Suppressor macrophage treated with lipopolysaccharide for 4 hours (primary cell): Measurements from ENCODE around the gene KRT80.

Source experiments
- DNase-seq: peaks from one replicate; pipeline ENCODE4 v3.0.0-alpha.2; 2020

The KRT80 gene

DNA sequence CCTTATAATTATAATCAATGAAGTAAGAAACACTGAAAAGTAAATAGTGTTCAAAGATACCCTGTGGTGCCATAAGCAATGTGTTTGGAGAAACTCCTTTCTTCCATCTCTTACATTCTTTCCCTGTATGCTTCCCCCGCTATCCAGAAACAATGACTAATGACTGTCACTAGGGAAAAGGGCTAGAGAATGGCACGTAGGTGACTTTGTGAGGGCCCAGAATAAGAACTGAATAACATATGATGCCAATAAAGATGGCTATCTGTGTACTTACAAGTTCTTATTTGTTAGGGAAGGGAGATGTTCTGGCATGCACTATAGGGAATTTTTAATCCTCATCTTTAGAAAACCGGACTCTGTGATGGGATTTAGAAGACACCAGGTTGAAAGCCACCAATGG is 36.6 kb upstream of the KRT80 start:
- no peak for DNase-seq

DNA sequence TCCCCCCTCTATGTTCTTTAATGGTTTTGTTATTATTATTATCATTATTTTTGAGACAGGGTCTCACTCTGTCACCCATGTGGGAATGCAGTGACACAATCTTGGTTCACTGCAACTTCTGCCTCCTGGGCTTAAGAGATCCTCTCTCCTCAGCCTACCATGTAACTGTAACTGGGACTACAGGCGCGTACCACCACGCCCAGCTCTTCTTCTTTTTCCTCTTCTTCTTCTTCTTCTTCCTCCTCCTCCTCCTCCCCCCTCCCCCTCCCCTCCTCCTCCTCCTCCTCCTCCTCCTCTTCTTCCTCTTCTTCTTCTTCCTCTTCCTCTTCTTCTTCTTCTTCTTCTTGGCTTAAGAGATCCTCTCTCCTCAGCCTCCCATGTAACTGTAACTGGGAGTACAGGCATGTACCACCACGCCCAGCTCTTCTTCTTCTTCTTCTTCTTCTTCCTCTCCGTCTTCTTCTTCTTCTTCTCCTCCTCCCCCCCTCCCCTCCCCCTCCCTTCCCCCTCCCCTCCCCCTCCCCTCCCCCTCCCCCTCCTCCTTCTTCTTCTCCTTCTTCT is 35.9 kb upstream of the KRT80 start:
- no peak for DNase-seq

DNA sequence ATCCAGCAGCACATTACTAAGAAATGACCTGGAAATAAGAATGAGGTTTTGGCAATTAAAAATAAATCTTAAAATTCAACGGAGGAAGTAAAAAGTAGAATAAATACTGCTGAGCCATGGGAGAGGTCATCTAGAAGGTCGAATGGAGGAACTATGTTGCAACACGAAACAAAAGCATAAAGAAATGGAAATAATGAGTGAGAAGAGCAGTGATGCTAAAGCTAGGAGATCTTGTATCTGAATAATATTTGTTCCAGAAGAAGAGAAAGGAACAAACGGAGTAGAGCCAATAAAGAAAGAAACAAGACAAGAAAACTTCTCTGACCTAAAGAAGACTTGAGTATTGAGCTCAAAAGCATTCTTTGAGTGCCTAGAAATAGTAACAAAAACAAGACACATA is 34.6 kb upstream of the KRT80 start:
- DNase-seq: peak; percentile 25

DNA sequence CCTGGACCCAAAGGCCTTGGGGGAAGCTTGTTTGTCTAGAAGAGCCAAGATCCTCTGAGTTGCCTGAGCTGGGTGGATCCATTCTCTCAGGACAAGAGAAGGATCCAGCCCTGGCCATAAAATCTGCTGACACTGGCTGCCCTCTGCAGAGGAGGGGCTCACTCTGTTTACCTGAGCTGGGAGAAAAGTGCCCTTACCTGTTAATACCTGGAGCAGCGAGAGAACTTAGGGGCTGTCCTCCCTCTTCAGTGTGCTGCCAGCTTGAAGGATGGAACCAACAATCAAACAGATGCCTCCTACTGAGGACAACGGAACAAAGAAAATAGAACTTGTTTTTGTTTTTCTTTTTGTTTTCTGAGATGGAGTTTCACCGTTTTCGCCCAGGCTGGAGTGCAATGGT is 33.9 kb upstream of the KRT80 start:
- DNase-seq: no peak

DNA sequence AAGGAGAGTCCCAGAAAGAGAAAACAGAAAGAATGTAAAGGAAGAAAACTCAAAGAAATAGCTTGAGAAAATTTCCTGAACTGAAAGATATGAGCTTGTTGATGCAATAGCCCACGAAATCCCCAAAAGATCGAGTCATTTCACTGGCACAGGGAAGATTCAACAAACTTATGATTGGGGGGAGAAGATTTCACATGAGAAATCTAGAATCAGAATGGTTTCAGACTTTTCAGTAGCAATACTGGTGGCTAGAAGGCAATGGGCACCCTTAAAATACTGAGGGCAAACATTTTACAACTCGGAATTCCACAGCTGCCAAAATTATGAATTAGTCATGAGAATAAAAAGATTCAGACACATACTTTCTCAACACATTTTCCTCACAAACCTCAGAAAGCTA is 32.3 kb upstream of the KRT80 start:
- peak; percentile 49 for DNase-seq

DNA sequence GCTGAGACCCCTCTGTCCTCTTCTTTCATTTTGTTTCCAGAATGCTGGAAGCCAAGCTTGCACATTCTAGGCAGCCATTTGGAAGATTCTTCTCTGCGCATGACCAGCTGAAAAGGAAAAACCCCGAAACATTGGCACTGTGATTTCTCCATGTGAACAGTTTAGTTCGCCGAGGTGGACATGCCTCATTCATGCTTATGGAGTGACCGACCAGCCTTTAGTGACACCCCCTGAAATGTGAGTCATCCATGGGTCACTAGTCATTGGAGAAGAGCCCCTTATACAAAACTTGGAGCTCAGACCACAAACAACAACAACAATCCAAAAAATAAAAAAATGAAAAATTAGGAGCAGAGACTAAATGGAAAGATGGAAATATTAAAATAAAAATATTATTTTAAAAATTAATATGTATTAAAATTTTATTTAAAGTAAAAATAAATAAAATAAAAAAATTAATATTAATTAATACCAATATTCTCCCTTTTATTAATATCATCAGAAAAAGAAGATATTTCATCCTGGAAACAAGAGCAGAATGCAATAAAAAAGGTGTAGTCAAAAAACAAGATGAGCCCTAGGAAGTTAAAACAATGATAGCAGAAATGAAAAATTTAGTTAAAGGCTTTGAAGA is 31.7 kb upstream of the KRT80 start:
- peak; percentile 37 for DNase-seq

DNA sequence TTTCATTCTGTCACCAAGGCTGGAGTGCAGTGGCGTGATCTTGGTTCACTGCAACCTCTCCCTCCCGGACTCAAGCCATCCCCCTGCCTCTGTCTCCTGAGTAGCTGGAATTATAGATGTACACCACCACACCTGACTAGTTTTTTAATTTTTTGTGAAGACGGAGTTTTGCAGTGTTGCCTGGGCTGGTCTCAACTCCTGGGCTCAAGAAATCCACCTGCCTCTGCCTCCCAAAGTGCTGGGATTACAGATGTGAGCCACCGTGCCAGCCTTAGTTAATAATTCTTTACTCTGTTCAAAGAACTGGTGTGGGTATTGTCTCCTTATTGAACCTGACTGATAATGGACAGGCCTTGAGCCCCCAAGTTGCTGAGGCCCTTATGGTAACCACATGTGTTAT is 30.9 kb upstream of the KRT80 start:
- no peak for DNase-seq

DNA sequence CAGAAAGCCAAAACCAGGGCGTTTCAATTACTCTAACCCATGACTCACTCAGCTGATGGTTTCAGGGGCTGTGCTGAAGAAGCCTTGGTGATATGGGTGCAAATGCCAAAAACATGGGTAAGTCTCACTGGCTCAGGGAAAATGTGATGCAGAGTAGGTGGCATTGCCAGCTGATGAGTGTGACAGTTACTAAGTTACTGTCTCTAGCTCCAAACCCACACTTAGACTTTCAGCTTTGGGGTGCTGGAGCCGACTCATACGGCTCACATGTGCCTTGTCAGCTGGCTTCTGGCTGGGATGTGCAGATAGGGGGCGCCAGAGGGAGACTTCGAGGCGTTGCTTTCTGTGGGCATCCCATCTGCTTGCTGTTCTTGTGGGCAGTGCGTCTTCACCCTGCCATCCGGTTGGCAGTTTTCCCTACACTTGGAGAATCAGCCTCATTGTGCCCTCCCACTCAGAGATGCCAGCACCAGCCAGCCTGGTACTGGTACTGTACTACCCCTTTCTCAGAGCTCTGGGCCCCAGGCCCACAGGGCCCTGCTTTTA is 30.2 kb upstream of the KRT80 start:
- DNase-seq: peak; percentile 68

DNA sequence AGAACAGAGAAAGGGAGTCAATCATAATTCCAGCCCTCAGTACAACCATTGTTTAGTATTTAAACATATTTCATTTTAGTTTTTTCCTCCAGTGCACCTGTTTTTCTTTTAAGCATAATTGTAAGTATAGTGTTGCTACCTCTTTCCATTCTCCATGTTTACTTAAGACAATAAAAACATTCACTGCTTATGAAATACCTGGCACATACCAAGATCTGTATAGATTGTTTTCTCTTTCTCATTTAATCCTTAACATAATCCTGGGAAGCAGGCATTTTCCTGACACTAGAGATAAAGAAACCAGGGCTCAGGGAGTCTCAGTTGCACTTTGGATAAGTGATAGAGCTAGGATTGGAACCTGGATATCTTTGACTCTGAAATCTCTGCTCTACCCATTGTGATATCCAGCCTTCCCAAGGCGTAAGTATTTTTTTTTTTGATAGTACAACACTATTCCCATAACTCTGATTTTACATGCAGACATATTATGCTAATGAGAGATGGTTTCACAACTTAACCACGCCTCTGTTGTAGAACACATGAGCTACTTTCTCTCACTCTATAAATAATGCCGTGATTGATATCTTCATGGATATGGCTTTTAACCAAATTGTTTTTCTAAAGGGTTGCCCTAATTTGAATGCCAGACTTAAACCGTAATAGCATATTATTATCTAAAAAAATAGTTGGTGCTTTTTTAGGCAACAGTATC is 29.4 kb upstream of the KRT80 start:
- no peak for DNase-seq

DNA sequence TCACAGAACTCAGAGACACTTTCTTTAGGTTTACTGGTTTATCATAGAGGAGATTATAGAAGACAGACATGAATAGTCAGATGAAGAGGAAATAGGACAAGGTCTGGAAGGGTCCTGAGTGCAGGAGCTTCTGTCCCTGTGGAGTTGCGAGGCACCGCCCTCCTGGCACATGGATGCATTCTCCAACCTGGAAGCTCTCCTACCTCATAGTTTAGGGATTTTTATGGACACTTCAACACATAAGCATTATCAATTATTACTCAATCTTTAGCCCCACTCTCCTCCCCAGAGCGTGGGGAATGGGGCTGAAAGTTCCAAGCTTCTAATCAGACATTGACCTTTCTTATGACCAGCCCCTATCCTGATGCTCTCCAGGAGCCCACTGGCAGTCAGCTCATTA is 28.7 kb upstream of the KRT80 start:
- no peak for DNase-seq

DNA sequence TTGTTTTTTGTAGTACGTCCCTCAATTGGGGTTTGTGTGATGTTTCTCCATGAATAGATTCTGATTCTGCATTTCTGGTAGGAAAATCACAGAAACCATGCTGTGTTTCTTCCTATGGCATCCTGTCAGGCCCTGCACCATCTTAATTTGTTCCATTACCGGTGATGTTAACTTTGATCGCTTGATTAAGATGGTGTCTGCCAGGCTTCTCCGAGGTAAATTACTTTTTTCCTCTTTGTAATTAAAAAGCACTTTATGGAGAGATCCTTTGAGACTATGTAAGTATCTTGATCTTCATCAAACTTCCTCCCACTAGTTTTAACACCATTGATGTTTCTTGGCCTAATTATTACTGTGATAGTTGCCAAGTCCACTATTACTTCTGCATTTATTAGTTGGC is 26.2 kb upstream of the KRT80 start:
- DNase-seq: no peak

DNA sequence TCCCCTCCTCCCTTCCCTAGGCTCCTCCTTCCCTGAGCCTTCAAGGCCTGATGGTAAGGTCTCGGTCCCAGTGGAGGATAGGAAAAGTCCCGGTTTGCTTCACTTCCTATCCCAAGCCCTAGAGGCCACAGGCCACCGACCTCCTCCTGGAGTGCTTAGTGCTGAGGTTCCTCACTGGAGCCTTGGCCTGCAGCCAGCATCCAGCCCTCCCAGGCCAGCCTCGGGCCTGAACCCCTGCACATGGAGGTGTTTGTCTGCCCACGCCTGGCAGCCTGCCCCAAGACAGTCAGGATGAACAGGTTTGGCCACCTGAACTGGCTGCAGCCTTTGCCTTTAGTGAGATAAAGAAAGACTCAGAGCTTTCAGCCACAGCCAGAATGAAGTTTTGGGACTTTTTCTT is 25.4 kb upstream of the KRT80 start:
- DNase-seq: peak; percentile 36

DNA sequence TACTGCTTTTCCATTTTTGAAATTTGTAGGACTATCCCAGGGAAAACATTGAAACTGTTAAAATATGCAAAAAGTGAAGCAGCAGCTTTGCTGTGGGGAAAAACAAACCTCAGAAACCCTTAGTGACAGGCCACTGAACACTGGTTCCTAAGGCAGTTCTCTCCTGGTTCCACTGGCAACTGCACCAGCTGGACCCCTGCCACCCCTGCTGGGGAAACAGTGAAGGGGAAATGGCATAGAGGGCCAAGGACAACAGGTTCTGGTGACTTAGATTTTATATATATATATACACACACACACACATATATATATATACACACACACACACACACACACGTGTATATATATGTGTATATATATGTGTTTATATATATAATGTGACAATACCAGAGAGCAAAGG is 25.0 kb upstream of the KRT80 start:
- no peak for DNase-seq

DNA sequence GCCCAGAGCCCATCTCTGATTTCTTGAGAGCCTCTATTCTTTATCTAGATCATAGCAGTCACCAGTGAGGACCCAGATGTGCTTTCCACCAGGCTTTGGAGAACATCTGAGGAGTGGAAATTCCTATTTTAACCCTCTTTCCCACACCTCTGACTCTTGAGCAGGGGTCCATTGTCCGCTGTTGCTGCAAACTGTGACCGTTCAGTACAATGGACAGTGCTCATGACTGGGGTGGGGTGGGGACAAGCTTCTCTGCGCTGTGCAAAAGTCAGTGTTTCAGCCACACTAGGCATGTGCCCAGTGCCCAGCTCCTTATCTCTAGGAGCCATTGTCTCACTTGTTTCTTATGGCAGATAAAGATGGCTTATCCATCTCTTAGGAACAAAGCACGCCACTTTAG is 24.3 kb upstream of the KRT80 start:
- no peak for DNase-seq

DNA sequence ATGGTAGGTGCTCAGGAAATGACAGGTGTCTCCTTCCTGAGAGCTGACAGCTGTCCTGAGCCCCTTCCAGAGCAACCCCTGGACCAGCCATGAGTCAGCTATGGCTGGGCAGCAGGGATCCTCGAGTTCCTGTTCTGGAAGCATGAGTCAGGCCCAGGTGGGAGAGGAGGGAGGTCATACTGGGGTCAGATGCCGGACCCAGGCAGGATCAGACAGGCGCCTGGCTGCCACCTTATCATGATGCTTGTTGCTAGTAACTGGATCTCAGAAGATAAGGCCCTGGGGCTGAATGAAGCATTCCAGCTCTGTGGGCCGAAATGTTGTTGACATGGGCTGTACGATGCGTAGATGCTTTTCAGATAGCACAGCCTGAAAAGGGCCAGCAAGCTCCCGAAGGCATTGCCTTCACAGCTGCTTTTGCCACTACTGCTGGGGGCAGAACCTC is 23.8 kb upstream of the KRT80 start:
- DNase-seq: no peak

DNA sequence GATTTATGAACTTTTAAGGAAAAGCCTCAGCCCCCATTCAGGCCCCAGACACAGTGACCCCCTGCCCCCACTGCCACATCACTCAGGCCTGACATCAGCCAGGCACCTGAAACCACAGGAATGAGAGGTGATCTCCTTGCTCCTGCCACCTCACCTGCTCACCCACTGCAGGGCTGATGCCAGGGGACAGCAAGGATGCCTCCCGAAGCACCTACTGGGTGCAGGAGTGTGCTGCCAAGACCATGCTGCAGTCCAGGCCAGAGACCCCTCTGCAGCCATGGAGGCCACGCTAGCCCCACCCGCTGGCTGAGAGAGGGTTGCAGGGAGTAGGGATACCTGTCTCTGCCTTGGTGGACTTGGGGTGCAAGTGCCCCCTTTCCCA is 22.6 kb upstream of the KRT80 start:
- DNase-seq: no peak

DNA sequence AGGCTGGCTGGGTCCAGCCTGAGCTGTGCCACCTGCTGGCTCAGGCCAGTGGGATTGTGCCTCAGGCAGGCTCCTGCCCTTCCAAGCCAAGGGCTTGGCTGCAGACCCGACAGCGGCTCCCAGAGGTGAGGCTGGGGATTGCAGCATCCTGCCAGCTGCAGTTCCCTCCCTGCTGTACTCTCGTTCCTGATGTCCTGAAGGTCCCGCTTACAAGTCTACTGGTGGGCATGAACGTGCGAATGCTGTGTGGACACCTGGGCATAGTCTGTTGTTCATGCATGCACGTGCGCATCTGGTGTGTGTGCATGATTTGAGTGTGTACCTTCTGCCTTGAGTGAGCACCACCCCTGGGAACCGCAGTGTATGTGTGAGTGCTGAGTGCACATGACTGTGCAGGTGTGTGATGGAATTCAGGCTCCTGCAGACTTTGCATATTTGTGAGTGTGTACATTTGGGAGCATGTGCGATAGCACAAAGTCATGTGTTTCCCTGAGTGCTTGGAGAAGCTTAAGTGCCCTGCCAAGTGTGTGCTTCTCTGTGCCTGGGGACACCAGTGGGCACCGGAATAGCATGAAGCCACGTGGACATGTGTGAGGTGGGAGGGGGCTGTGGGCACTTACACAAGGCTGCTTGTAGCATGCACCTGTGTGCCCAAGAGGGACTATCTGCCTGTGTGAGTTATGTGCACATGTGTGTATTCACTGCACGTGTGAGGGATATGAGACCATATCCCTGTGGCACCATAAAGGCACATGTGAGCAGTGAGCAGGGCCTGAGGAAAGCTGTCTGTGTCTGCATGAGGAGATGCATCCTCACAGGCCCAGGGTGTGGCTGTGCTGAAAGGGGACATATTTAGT is 22.0 kb upstream of the KRT80 start:
- DNase-seq: peak; percentile 87

DNA sequence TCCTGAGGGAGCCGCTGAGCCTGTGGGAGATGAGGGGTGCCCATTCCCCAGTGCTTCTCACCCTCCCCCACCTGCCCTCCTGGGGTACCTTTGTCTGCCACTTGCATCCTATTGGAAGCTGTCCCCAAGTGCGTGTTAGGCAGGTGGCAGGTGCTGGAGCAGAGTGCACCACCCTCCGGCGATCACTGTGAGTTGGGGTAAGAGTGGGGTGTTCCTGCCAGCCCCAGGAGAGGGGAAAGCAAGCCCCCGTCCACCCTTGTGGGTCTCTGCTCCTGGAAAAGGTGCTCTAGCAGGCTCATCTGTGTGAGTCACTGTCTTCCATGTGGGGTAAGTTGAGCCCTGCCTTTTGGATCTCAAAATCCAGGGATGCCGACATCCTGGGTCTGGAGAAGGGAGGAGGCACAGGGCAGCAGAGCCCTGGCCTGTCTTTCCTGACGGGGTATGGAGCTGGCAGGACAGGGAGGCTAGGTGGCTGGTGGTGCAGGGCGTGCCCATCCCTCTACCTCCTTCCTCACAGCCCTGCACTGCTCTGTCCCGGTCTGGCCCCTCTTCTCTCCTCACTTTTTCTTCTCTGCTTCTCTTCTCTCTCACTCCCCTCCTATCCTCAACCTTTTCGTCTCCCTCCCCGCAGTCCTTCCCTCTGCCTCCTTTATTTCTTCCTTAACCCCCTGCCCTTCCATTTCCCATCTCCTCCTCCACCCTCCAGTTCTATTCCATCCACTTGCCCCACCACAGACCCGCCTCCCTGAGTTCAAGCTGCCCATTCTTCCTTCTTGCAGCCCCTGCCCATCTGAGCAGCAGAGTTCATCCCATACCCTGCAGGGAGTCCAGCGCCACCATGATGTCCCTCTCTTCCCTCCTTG is 21.1 kb upstream of the KRT80 start:
- no peak for DNase-seq

DNA sequence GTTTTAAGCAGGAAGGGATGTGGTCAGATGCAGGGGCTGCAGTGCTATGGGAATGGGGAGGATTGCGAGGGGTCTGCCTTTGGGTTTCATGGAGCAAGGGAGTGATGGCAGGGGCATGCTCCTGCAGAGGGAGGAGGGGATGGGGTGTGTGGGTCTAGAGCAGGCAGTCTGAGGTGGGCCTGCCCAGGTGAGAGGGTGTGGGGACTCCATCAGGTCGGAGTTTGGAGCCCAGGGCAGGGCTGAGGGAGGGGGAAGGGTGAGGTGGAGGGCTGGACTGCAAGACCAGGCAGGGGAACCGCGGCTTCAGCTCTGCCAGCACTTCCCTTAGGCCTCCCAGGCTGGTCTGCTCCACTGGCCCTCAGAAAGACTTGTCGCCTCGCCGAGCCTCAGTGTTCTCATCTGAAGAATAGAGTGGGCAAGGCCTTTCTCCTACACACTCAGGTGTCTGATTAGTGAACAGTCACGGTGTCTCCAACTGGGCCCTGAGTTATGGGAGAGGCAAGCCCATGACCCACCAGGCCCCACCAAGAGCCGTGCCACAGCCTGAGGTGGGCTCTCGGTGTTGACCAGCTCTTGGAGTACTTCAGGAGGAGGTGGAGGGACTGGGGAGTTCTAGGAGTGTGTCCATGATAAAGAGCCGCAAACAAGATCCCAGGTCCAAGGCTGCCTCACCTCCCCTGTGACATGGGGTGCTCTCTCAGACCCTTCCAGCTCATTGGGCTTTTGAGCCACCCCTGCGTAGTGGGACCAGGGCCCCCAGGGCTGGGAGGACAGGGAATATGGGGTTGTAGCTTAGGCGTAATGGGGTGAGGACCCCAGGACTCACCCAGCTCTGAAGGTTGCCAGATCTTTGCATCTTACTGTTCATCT is 20.1 kb upstream of the KRT80 start:
- DNase-seq: no peak

DNA sequence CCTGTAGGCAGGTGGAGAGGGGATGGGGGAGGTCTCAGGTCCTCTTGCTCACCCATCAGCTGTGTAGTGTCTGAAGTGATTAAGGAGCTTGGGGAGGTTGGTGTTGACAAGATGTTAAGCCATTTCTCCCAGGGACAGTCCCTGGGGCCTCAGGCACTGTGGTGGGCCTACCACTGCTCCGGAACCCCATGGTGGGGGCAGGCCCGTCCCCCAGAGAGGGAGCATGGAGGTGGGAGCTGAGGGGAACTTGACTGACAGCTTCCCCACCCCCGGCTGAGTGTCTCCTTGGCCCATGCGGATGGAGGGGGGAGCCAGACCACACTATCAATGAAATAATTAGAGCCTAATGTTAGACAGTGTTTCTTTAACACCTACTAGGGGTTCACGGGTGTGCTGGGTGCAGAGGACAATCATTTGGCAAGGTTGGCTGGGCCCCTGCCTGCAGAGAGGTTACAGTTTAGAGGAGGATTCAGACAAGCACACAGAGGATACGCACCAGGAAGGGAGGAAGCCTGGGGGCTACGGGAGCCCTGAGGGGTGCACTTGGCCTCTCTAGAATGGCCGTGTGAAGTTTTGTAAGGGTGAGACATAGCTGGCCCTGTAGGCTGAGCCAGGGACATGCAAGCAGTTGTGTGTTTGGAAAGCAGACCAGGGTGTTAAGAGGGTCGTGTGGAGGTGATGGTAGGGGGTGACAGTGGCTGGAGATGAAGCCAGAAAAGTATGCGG is 19.3 kb upstream of the KRT80 start:
- no peak for DNase-seq
